NCI-H748 (cell line): ENCODE results near the gene CAND2.
A peak's percentile ranks its signal among the peaks of the same experiment; 100 is the strongest.

Experiments
- DNase-seq: peaks from one replicate; lab custom pipeline; 2025; ENCODE audit not compliant: unreplicated experiment; lab: John Stamatoyannopoulos, UW

Gene CAND2

DNA sequence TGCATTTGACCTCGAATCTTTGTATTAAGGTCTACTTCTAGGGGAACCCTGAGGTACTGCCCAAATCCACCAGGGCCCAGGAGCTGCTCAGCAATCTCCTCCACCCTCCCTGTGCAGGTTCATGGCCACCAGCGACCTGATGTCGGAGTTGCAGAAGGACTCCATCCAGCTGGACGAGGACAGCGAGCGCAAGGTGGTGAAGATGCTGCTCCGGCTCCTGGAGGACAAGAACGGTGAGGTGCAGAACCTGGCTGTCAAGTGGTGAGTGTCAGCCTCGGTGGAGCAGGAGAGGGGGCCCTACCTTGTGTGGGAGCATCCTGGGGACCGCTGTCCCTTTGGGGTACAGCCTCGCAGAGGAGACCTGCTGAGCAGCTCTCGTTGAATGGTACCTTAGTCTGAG is 6.9 kb downstream of the CAND2 start:
- DNase-seq = no peak

DNA sequence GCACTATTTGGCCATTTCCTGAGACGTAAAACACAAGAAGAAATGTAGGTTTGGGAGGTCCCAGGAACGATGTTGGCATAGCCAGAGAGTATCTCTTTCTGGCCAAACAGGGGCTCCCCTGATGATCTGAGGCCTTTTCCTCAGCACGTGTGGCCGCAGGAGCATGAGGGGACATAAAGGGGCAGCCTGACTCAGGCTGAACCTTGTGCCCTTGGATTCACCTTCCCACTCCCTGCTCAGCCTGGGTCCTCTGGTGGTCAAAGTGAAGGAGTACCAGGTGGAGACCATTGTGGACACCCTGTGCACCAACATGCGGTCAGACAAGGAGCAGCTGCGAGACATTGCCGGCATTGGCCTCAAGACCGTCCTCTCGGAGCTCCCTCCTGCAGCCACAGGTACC is 10.6 kb downstream of the CAND2 start:
- no peak for DNase-seq

DNA sequence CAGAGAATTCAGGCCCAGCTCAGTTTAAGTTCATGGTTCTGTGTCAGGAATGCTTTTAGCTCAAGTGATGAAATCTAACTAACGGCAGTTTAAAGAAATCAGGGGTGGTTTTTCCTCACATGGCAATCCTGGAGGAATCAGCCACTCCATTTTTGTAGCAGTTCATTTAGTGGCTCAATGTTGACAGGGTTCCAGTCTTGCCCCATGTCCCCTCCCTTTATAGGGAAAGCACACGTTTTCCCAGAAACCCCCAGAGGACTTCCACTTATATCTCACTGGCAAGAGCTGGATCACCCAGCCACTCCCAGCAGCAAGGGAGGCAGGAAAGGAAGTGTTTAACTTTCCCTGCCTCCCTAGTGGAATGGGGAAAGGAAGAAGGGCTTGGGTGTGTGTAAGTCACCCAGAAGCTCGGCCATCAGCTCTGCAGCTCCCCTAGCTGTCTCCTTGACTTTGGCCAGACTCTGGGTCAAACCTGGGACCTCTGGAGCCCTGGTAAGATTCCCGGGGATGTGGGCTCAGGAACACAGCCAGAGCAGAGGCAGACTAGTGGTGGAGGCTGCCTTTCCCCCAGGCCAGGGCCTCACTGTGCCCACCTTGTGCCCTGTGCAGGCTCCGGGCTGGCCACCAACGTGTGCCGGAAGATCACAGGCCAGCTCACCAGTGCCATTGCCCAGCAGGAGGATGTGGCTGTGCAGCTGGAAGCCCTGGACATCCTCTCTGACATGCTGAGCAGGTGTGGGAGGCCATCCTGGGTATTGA is 11.3 kb downstream of the CAND2 start:
- DNase-seq = no peak

DNA sequence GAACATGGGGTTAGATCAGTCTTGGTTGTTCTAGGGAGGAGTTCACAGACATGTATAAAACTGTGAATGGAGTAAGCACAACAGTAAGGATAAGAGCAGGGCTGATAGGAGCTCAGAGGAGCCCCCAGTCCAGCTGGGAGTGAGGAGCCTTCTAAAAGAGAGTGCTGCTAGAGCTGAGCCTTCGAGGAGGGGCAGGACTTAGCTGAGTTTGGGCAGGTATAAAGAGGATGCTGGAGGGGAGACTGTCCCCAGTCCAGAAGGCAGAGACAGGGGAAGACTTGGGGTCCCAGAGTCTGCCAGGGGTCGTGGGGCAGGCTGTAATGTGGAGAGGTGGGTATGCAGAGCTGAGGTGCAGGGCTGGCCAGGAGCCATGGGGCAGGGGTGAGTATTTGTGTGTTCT is 12.1 kb downstream of the CAND2 start:
- DNase-seq = no peak

DNA sequence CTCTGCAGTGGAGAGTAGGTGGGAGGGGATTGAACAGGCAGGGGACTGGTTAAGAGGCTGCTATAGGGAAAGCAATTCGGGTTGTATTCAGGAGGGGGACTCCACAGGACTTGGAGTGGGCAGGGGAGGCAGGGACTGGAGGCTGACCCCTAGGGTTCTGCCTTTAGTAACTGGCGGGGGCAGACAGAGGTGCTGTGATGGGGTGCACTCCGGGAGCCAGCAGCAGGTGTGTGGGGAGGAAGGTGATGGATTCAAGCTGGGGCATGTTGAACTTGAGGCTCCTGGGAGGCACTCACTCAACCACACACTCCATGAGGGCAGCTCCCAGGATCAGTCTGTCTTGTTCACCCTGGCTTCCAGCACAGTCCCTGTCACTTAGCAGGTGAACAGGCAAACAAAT is 12.5 kb downstream of the CAND2 start:
- DNase-seq = no peak

DNA sequence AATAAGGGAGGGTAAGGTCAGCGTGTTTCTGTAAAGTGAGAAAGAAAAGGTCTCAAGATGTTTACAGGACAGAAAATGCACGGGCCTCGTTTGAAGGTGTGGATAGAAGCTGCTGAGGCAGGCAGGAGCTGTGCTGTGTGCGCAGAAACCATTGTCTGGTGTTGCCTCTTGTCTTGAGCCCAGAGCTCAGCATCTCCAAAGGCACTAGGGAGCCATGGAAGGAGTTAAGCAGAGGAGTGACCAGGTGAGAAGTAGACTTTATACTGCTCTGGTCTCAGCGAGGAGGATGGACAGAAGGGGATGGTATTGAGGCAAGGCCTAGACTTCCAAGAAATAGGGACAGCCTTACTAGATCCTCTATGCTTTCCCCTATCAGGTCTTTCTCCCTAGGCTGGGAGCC is 13.0 kb downstream of the CAND2 start:
- DNase-seq = no peak

DNA sequence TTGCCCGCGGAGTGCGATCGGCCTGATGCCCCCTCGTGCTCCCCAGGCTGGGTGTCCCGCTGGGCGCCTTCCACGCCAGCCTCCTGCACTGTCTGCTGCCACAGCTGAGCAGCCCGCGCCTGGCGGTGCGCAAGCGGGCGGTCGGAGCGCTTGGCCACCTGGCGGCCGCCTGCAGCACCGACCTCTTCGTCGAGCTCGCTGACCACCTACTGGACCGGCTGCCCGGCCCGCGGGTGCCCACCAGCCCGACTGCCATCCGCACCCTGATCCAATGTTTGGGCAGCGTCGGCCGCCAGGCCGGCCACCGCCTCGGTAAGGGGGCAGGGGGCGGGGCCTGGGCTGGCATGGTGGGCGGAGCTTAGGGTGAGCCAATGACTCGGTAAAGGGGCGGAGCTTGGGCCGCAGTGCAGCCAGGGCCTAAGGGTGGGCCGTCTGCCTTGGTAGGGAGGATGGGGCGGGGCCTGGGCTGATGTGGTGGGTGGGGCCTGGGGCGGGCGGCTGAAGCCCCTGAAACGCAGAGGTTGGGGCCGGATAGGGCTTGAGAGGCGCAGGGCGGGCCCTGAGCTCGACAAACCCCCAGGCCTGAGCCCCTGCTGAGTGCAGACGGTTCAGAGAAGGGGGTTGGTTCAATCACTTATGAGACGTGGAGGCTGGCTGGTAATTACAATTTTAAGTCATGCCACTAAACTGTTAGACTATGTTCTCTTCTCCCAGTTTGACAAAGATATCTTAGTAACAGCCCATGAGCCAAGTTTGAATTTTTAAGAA is 13.7 kb downstream of the CAND2 start:
- peak; percentile 91 for DNase-seq

DNA sequence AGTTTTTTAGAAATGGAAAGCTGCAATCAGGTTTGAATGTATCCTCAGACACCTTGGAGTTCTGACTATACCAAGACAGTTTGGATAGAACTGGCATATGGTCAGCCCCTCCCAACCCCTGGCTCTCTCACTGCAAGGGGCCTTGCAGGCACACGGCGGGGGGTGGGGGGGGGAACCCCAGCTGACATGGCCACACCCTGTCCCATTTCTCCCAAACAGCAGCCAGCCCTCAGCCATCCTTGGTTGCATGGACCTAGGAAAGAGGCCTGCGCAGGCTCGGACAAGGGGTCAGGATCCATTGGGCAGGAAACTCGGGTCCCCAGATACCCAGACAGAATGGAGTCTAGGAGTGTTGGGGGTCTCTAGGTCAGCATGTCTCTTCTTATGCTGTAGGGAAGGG is 14.5 kb downstream of the CAND2 start:
- DNase-seq = no peak

DNA sequence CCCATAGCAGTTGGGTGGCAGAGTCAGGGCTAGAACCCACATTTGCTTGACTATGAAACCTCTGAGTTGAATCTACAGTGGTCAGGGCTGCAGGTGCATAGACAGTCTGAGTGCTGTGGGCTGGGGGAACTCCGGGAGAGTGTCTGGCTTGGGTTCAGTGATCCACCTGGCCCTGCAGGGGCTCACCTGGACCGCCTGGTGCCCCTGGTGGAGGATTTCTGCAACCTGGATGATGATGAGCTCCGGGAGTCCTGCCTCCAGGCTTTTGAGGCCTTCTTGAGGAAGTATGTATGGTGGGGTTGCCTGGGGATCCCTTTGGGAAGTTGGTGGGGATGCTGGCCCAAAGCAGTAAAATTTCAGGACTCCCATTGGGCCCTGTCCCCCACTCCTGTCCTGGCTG is 16.3 kb downstream of the CAND2 start:
- DNase-seq = no peak

DNA sequence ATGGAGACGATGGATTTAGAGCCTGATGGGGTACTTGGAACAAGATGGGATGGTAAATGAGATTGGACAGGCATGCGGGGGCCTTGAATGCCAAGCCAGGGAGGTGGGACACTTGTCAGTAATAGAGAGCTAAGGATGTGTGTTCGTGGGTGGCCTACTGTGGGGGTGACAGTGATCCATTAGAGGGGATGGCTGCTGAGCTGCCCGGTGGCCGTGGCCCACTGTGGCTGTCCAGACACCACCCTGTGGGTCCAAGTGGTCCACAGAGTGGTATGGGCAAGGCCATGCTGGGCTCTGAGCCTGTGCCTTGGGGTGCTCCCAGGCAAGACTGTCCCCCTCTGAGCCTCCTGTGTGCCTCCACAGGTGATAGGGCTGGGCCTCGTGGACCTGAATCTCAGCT is 17.5 kb downstream of the CAND2 start:
- DNase-seq = no peak

DNA sequence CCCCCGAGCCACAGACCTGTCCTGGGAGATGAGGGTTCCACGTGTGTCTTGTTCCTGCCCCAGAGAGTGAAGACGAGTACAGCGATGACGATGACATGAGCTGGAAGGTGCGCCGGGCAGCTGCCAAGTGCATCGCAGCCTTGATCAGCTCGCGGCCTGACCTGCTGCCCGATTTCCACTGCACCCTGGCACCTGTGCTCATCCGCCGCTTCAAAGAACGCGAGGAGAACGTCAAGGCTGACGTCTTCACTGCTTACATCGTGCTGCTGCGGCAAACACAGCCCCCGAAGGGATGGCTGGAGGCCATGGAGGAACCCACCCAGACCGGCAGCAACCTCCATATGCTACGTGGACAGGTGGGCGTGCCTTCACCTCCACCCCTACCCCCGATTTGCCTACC is 18.6 kb downstream of the CAND2 start:
- DNase-seq = no peak

DNA sequence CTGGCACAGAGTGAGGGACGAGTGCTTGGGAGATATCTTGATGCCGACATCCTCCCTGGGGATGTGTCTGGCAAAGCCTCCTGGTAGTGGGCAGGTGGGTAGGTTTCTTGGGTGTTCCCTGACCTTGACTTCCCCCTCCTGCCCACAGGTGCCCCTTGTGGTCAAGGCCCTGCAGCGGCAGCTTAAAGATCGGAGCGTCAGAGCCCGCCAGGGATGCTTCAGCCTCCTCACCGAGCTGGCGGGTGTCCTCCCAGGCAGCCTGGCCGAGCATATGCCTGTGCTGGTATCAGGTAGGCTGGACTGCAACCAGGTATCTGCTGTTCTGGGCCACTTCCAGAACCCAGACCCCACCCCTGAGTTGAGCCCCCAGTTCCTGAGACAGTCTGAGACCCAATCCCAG is 19.2 kb downstream of the CAND2 start:
- DNase-seq = no peak

DNA sequence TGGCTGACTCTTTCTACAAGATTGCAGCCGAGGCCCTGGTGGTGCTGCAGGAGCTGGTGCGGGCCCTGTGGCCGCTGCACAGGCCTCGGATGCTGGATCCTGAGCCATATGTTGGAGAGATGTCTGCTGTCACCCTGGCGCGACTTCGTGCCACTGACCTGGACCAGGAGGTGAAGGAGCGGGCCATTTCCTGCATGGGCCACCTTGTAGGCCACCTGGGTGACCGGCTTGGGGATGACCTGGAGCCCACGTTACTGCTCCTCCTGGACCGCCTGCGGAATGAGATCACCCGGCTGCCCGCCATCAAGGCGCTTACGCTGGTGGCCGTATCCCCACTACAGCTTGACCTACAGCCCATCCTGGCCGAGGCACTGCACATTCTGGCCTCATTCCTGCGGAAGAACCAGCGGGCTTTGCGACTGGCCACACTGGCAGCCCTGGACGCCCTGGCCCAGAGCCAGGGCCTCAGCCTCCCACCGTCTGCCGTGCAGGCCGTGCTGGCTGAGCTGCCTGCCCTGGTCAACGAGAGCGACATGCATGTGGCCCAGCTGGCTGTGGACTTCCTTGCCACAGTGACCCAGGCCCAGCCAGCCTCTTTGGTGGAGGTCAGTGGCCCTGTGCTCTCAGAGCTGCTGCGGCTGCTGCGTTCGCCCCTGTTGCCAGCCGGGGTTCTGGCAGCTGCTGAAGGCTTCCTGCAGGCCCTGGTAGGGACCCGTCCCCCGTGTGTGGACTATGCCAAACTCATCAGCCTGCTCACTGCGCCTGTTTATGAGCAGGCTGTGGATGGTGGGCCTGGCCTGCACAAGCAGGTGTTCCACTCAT is 20.3 kb downstream of the CAND2 start:
- no peak for DNase-seq

DNA sequence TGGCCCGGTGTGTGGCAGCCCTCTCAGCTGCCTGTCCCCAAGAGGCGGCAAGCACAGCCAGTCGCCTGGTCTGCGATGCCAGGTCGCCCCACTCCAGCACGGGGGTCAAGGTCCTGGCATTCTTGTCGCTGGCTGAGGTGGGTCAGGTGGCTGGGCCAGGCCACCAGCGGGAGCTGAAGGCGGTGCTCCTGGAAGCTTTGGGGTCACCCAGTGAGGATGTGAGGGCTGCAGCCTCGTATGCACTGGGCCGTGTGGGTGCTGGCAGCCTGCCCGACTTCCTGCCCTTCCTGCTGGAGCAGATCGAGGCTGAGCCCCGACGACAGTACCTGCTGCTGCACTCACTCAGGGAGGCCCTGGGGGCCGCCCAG is 20.8 kb downstream of the CAND2 start:
- no peak for DNase-seq

DNA sequence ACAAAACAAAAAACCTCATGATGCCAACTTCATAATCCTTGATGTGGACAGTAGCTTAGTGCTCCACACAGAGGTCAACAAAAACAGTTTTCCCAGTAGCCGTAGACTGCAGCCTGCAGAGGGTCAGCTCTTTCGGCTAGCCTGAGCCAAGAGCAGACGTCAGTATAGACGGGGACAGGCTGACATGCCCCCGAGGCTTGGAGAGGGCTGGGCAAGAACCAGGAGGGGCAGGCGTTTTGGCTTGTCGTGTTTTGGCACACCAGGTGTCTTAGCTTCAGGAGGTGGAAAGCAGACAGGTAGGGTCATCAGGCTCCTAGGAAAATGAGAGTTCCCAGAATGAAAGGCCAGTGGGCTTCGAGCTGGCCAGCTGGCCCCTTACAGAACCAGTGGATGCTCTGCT is 21.8 kb downstream of the CAND2 start:
- DNase-seq = no peak

DNA sequence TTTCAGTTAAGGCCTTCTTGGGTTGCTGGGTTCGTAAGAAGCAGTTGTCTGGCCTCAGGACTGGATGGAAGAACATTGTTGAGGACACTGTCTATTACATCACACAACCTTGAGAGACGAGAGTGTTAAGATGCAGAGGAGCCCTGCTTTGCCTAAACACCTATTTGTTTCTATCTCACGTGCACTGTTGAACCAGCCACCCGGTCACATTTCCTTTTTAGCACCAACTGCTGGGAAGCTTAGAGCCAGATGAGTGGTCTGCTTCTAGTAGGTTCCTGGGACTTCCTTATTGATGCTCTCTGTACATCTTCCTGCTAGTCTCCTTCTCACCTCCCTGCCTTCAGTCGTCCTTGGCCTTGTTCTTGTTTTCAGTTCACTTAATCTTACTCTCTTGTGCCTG is 22.3 kb downstream of the CAND2 start:
- no peak for DNase-seq

DNA sequence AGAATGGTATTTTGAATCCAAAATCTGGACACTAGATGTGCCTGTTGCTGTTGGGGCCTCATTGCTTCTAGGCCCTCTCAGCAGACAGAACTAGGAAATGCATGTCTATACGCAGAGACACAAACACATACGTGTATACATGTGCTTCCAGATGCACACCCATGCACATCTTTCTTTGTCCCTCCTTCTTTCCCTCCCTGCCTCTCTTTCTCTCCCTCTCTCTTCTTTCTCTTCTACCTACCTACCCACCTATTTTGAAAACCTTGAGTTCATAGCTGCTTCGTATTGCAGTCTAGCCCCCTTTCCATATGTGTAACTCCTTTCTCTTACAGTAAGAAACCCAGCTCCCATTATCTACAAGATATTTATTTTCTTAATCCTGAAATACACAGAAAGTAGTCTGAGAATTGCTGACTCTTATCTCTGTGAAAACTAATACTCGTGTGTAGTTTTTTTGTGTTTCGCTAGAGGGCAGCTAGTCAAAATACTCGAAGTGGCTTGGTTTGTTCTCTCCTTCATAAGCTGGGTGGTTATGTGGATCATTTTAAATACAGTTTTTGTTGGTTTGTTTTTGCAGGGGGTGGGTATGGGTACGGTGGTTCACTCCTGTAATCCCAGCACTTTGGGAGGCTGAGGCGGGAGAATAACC is 26.4 kb downstream of the CAND2 start:
- no peak for DNase-seq

DNA sequence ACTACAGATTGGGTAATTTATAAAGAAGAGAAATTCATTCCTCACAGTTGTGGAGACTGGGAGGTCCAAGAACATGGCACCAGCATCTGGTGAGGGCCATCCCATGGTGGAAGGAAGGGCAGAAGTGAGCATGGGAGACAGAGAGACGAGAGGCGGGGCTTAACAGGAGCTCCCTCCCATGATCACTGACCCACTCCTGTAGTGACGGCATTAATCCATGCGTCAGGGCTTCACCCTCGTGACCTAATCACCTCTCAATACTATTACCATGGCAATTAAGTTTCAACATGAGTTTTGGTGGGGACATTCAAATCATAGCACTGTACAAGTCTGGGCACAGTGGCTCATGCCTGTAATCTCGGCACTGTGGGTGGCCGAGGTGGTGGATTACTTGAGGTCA is 27.8 kb downstream of the CAND2 start:
- DNase-seq = no peak

DNA sequence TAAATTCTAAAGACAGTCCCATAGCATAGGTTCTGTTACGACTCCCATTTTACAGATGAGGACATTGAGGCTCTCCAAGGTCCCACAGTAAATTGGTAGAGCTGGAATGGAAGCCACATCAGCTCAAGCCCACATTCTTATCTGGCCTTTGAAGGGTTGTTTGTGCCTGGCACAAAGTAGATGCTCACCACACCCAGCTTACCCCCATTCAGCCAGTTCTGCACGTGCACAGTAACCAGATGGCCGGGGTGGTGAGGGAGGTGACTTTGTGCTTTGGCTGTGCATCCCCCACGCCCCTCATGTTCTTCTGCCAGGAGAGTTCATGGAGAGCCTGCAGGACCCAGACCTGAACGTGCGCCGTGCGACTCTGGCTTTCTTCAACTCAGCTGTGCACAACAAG is 28.7 kb downstream of the CAND2 start:
- no peak for DNase-seq

DNA sequence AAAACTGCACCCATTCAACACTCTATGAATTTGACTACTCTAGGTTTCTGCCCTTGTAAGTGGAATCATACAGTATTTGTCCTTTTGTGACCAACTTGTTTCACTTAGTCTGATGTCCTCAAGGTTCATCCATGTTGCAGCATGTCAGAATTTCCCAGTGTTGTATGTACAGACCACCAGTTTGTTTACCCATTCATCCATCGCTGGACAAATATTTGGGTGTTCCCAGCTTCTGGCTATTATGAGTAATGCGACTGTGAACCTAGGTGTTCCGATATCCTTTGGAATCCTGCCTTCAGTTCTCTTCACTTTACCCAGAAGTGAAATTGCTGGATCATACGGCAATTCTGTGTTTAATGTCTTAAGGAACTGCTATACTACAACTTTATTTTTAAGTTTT is 32.3 kb downstream of the CAND2 start:
- no peak for DNase-seq

DNA sequence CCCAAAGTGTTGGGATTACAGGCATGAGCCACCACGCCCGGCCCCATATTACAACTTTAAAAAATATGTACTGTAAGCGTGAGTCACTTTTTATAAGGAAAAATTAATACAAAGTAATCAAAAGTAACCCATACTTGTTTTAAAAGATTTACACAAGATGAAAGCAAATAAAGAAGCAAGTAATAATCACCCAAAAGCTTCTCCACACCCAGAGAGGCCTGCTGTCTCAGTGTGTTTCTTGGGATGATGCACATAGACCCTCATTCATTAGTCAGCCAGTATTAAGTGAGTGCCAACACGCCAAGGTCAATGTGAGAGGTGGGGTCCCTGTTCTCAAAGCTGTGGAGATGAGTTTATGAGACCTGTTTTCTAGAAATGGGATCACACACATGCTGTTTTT is 32.9 kb downstream of the CAND2 start:
- no peak for DNase-seq
